ENCODE measurements around the gene PLEKHN1.
A peak's percentile ranks its signal among the peaks of the same experiment; 100 is the strongest.

The PLEKHN1 gene

GRCh38 chr1:942864-943533, 23.3 kb upstream of the PLEKHN1 start (continued):
- peak; percentile 81; the same call in 1 of the 2 replicates for TF ChIP-seq ZNF341 (tag by site-specific recombination; IDR thresholded peaks at IDR 0.05; ENCODE audit: low read depth)
- TF ChIP-seq, protein P1, sequence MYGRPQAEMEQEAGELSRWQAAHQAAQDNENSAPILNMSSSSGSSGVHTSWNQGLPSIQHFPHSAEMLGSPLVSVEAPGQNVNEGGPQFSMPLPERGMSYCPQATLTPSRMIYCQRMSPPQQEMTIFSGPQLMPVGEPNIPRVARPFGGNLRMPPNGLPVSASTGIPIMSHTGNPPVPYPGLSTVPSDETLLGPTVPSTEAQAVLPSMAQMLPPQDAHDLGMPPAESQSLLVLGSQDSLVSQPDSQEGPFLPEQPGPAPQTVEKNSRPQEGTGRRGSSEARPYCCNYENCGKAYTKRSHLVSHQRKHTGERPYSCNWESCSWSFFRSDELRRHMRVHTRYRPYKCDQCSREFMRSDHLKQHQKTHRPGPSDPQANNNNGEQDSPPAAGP (tag by site-specific recombination; IDR thresholded peaks at IDR 0.05) = peak; percentile 95
- no peak for TF ChIP-seq ZNF510 (tag by site-specific recombination; IDR thresholded peaks at IDR 0.05; ENCODE audit: insufficient replicate concordance)
- TF ChIP-seq ZNF391 (tag by site-specific recombination; IDR thresholded peaks at IDR 0.05; ENCODE audit: borderline replicate concordance, low read depth) = no peak
- TF ChIP-seq ZNF133 (tag by site-specific recombination; IDR thresholded peaks at IDR 0.05) = no peak
- peak; percentile 80 for TF ChIP-seq ZNF24 (tag by site-specific recombination; IDR thresholded peaks at IDR 0.05)
- TF ChIP-seq ZNF677 (tag by site-specific recombination; IDR thresholded peaks at IDR 0.05) = 0 out of 2 replicates have a peak, but pooled peaks have one; percentile 11
- TF ChIP-seq ZSCAN23 (tag by site-specific recombination; IDR thresholded peaks at IDR 0.05) = no peak
- 0 out of 2 replicates have a peak, but pooled peaks have one; percentile 16 for TF ChIP-seq ZNF10 (tag by site-specific recombination; IDR thresholded peaks at IDR 0.05)
- TF ChIP-seq ZBTB26 (tag by site-specific recombination; optimal IDR thresholded peaks at IDR 0.05) = no peak
- peak; percentile 90 for TF ChIP-seq KLF7 (tag by site-specific recombination; IDR thresholded peaks at IDR 0.05; ENCODE audit: borderline replicate concordance)
- TF ChIP-seq ZNF580 (tag by site-specific recombination; IDR thresholded peaks at IDR 0.05) = no peak
- TF ChIP-seq ZNF174 (tag by site-specific recombination; IDR thresholded peaks at IDR 0.05) = no peak
- TF ChIP-seq, protein P2, sequence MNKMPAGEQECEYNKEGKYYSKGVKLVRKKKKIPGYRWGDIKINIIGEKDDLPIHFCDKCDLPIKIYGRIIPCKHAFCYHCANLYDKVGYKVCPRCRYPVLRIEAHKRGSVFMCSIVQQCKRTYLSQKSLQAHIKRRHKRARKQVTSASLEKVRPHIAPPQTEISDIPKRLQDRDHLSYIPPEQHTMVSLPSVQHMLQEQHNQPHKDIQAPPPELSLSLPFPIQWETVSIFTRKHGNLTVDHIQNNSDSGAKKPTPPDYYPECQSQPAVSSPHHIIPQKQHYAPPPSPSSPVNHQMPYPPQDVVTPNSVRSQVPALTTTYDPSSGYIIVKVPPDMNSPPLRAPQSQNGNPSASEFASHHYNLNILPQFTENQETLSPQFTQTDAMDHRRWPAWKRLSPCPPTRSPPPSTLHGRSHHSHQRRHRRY (tag by site-specific recombination; IDR thresholded peaks at IDR 0.05) = no peak
- TF ChIP-seq KLF16 (tag by site-specific recombination; IDR thresholded peaks at IDR 0.05) = peak; percentile 88
- TF ChIP-seq, protein P3, sequence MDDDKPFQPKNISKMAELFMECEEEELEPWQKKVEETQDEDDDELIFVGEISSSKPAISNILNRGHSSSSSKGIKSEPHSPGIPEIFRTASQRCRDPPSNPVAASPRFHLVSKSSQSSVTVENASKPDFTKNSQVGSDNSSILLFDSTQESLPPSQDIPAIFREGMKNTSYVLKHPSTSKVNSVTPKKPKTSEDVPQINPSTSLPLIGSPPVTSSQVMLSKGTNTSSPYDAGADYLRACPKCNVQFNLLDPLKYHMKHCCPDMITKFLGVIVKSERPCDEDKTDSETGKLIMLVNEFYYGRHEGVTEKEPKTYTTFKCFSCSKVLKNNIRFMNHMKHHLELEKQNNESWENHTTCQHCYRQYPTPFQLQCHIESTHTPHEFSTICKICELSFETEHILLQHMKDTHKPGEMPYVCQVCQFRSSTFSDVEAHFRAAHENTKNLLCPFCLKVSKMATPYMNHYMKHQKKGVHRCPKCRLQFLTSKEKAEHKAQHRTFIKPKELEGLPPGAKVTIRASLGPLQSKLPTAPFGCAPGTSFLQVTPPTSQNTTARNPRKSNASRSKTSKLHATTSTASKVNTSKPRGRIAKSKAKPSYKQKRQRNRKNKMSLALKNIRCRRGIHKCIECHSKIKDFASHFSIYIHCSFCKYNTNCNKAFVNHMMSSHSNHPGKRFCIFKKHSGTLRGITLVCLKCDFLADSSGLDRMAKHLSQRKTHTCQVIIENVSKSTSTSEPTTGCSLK (tag by site-specific recombination; IDR thresholded peaks at IDR 0.05) = no peak
- TF ChIP-seq ZNF214 (tag by site-specific recombination; IDR thresholded peaks at IDR 0.05; ENCODE audit: borderline replicate concordance) = no peak
- peak; percentile 57 for TF ChIP-seq SCRT2 (tag by site-specific recombination; IDR thresholded peaks at IDR 0.05)
- TF ChIP-seq KLF10 (tag by site-specific recombination; IDR thresholded peaks at IDR 0.05) = peak; percentile 66
- no peak for TF ChIP-seq RBAK (tag by site-specific recombination; IDR thresholded peaks at IDR 0.05)
- no peak for TF ChIP-seq PRDM1 (tag by site-specific recombination; IDR thresholded peaks at IDR 0.05)
- peak; percentile 68; the same call in 1 of the 2 replicates for TF ChIP-seq ZSCAN30 (tag by site-specific recombination; IDR thresholded peaks at IDR 0.05)
- TF ChIP-seq KLF1 (tag by site-specific recombination; IDR thresholded peaks at IDR 0.05) = peak; percentile 98
- TF ChIP-seq ZNF394 (tag by site-specific recombination; IDR thresholded peaks at IDR 0.05; ENCODE audit: borderline replicate concordance) = no peak
- TF ChIP-seq, protein P4, sequence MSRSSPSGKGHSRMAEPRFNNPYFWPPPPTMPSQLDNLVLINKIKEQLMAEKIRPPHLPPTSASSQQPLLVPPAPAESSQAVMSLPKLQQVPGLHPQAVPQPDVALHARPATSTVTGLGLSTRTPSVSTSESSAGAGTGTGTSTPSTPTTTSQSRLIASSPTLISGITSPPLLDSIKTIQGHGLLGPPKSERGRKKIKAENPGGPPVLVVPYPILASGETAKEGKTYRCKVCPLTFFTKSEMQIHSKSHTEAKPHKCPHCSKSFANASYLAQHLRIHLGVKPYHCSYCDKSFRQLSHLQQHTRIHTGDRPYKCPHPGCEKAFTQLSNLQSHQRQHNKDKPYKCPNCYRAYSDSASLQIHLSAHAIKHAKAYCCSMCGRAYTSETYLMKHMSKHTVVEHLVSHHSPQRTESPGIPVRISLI (tag by site-specific recombination; IDR thresholded peaks at IDR 0.05) = no peak
- no peak for TF ChIP-seq ZNF544 (tag by site-specific recombination; IDR thresholded peaks at IDR 0.05)
- TF ChIP-seq, protein P5, sequence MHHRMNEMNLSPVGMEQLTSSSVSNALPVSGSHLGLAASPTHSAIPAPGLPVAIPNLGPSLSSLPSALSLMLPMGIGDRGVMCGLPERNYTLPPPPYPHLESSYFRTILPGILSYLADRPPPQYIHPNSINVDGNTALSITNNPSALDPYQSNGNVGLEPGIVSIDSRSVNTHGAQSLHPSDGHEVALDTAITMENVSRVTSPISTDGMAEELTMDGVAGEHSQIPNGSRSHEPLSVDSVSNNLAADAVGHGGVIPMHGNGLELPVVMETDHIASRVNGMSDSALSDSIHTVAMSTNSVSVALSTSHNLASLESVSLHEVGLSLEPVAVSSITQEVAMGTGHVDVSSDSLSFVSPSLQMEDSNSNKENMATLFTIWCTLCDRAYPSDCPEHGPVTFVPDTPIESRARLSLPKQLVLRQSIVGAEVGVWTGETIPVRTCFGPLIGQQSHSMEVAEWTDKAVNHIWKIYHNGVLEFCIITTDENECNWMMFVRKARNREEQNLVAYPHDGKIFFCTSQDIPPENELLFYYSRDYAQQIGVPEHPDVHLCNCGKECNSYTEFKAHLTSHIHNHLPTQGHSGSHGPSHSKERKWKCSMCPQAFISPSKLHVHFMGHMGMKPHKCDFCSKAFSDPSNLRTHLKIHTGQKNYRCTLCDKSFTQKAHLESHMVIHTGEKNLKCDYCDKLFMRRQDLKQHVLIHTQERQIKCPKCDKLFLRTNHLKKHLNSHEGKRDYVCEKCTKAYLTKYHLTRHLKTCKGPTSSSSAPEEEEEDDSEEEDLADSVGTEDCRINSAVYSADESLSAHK (tag by site-specific recombination; IDR thresholded peaks at IDR 0.05) = peak; percentile 72; the same call in 1 of the 2 replicates
- TF ChIP-seq ZNF146 (tag by site-specific recombination; IDR thresholded peaks at IDR 0.05) = no peak

Measured in HEK293 (cell line).